ENCODE data around the gene PBX3.
"Not testable (repeated sequence)": the region's sequence is repeated elsewhere in the genome, so short reads cannot be mapped to it uniquely, and the experiment has no call there.

PBX3 gene

DNA sequence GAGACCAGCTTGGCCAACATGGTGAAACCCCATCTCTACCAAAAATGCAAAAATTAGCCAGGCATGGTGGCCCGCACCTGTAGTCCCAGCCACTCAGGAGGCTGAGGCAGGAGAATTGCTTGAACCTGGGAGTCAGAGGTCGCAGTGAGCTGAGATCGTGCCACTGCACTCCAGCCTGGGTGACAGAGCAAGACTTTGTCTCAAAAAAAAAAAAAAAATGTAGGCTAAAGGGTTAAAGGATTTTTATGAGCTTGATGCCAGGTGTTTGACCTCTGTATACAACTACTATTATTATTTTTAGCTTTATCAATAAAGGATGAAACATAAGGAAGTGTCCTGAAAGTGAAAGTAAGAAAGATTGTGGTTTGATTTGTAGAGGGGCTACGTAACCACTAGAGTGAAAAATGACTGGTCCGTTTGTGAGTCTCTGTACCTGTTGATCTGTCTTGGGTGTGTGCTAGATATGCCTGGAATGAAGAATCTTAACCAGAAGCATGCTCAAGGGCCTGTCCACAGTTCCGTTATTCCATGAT, 76.8 kb downstream of the PBX3 start:
- DNase-seq: not testable (repeated sequence)

DNA sequence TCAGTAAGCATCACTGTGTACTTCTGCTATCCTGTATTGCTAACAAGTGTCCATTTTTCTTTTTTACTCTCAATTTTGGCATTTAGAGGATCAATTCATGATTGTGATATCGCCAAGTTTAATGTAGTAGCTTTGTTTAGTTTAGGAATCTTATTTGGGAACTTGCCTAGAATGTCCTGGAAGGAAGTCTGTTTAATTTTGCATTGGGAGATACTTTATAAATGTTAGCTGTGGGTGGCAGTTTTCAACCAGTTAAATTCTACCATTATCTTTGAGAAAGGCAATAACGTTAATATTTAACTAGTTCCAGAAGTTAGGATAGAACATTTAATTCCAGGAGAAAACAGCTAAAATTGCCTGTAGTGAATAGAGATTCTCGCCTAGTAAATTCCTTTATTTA, 78.6 kb downstream of the PBX3 start:
- DNase-seq: no peak

DNA sequence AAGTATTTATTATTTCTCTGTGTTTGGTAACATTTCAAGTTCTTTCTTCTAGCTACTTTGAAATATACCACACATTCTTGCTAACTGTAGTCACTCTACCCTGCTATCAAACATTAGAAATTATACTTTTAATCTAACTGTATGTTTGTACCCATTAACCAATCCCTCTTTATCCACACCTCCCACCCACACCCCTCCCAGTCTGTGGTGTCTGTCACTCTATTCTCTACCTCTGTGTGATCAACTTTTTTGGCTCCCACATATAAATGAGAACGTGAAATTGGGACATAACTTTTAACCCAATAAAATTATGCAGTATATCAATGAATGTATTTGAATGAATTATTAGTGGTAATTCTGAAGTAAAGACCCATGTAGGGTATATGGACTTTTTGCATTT, 79.7 kb downstream of the PBX3 start:
- no peak for DNase-seq

DNA sequence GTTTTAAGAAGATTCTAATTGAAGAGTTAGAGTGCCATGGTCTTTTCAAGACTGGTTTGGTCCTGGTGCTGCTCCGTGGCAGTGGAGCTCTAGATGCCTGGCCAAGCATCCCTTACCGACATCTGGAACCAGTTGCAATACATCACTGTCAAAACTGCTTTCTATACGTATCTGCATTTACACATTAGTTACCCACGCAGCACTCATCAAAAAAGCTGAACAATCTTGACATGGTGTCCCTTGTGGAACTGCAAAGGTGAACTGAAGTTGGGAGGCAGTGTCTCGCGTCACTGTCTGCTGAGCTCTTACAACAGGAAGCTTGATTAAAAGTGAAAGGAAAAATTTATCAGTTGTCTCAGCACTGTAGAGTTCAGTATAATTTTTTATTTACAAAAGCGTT, 82.6 kb downstream of the PBX3 start:
- no peak for DNase-seq

DNA sequence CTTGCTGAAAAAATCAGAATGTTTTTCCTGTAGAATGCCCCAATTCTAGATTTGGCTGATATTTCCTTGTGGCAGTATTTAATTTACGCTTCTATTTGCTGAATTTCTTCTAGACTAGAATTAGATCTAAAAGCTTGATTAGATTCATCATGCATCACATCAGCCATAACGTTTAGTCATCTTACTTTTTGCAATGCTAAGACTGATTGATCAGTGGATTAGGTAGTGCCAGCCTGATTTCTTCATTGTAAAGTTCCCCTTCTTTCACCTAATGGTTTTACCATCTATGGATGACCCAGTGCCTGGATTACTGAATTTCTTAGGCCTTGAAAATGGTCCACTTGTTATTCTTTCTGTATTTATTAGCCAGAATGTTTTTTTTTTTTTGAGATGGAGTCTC, 83.9 kb downstream of the PBX3 start:
- DNase-seq: no peak

DNA sequence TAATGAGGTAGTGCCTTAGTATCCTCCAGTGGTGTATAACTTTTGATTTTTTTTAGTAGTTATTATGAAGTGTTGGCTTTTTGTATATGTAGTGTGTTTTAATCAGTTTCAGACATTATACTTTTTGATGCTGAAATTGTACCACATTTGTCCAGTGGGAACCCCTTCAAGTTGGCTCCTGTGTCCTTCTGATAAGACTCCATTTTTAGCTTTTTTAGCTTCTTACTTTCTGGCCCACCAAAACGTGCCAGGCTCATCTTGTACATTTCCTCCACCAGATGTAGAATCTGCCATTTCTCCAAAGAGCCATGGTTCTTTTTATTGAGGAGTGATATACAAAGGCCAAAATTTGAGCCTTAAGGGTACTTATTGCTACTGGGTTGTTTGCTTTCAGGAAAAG, 84.4 kb downstream of the PBX3 start:
- DNase-seq: no peak

DNA sequence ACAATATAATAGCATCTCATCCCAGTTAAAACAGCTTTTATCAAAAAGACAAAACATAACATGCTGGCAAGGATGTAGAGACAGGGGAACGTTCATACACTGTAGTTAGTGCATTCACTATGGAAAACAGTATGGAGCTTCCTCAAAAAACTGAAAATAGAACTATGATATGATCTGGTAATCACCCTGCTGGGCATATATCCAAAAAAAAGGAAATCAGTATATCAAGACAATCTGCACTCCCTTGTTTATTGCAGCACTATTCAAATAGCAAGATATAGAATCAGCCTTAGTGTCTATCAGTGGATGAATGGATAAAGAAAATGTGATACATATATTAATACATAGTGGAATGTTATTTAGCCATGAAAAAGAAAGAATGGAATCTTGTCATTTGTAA, 88.5 kb downstream of the PBX3 start:
- no peak for DNase-seq

DNA sequence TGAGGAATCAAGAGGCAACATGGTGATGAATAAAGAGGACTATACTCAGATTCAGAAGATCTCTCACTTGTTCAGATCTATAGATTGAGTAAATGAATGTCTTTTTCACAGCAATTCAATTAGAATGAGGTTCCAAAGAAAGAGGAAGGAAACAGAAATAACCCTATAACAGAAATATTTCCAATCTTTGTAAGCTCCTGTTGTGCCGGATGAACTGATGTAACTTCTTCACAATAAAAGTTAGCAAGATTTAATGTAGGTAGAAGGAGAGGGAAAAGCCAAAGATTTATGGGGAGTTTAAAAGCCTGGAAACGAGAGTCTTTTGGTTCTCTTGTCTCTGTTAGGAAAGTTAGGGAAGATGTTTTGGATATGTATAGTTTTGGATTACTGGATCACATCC, 92.1 kb downstream of the PBX3 start:
- no peak for DNase-seq

DNA sequence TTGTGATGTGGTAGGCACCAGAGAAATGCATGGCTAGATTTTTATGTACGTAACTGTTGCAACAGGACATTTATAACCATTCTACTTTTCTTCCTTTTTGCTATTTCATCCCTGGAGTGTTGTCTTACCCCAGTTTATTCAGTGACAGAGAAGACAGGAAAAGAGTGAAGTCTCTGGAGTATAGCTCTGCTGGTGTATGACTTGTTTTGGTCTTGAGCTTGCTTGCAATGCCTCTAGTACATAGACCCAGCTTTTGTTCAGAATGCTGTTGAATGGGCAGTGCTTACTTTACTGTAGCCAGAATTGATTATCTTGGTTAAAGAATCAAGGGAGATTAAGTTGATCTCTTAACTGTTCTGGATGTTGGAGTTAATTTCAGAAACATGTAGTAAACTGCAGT, 94.3 kb downstream of the PBX3 start:
- no peak for DNase-seq

DNA sequence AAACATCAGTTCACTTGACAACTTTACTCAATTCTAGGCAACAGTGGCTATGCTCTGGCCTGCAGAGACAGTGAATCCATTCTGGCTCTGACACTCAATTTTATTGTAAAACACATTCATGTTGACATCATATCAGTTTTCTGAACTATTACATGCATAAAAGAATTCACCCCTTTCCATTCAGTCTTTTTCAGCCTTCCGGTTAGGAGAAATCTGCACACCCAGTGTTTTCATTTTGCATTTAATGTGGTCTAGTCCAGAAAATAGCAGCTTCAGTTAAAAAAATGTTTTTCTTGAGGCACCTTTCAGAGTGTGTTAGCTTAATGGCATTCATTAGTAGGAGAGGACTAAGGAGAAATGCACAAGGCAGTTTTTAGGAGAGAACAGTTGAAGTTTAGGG, 95.1 kb downstream of the PBX3 start:
- no peak for DNase-seq

DNA sequence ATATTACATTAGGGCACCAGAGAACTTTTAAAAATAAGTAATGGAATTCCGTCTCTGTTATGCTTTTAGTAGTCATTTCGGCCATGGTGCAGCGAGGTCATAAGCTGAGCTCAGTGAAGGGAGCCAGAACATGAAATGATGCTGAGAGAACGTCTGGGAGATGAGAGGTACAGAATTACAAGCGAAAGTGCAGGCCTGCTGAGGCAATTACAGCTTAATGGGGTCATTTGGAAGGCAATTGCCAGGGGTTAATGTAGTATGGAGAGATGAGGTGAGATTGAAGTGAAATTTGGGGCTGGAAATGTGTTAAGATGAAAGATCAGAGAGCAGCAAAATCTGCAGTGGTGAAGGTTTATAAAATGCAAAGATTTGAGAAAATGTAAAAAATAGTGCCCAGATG, 96.5 kb downstream of the PBX3 start:
- no peak for DNase-seq

DNA sequence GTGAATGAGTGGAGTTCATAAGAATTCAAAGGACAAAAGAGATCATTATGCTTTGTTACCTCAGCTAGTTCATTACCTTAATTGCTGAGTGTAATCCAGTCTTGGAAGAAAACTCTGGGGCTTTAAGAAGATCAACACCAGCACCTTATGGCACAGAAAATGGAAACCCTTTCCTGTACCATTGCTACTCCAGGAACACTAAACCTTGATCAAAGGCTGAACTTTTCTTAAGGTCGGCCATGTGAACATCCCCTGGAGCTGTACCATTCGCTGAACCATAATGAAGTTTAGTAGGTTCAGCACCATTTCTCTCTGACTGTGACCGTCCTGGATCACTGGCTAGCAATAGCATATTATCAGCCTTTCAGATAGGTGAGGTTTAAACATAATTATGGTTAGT, 97.4 kb downstream of the PBX3 start:
- no peak for DNase-seq

DNA sequence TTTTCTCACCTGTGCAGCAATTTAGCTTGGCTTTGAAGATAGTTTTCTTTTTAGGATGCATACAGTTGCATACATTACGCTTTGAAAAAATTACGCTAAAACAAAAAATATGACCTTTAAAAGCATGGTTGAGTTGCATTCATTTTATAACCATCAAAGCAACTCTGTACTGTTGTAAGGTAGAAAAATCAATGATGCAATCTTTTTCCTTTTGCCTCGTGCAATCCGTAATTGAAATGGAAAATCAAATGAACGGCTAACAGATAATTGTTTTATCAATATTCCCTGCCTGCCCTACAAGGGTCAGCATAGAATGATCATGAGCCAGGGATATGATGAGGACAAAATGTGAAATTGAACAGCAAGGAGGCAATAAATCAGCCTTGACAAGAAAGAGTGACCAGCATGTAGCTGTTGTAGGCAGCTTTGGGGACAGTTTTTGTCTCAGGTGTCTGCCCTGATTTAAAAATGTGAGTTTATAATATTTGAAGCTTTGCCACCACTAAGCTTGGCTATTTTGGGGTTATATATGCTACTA, 98.2 kb downstream of the PBX3 start:
- DNase-seq: no peak

DNA sequence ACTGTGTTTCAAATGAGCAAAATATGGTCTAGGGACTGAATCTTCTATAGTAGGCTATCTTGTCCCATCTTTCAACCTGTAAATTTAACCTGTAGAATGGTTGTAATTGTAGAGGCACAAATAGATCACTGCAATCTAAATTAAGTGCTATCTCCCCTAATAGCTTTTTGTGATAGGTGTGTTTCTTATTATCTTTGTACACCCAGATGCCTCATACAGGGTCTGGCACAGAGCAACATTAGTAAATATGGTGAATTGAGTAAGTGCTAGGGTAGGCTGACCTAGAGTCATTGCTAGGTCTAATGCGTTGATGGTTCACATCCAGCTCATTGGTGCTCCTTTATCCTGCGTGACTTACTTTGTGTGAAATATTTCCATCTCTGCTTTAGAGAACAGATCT, 100.6 kb downstream of the PBX3 start:
- DNase-seq: no peak

DNA sequence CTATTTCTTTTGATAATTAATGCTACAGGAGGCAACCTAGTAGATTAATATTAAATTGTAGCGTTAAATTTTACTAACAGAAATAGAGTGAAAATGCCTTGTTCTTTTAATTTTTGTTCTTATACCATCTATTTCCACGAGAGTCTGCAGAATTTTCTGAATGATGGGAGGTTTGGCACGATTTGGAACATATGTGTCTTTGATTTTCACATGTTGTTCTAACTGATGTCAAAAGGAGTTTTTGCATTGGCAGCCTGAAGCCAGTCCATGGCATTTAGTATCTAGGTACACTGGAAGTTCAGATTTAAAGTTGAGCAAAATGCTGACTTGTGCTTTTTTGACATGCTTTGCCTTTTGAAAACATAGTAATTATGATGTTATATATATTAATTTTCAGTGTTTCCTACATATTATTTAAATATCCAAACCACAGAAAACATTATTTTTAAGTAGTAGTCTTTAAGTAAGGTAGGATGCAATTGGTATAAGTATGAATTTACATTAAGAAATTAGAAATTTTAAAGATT, 103.0 kb downstream of the PBX3 start:
- DNase-seq: no peak

DNA sequence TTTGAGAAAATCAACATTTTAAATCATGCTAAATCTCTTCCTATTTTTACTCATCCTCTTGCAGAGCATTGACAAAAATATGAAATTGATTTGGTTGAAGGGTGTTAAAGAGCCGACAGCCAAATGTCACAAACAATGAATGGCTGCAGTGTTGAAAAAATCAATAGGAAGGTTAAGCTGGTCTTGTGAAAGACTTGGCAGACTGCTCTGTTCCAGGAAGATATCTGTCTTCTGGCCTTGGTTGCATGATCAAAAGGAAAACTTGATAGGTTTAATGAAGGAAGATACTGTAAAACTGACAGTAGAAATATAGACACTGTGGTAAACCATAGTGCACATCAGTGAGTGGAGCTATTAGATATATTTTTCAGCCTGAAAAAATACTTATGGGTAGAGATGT, 103.6 kb downstream of the PBX3 start:
- no peak for DNase-seq

DNA sequence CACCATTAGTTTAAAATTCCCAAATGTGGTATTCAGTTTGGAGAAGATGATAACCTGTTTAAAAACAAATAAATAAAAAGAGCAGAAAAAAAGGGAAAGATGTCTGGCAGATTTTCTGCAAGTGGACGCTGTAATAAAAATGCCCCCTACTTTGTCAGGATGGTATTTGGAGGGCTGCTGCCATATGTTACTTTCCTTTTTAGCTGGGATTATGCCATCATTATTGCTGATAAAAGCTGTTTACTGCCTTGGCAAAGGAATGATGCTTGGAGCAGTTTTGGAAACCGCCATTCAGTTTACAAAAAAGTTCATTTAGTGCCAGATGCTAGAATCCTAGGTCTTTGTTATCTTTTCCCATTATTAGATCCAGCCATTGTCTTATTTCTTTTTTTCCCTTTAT, 104.8 kb downstream of the PBX3 start:
- DNase-seq: no peak

DNA sequence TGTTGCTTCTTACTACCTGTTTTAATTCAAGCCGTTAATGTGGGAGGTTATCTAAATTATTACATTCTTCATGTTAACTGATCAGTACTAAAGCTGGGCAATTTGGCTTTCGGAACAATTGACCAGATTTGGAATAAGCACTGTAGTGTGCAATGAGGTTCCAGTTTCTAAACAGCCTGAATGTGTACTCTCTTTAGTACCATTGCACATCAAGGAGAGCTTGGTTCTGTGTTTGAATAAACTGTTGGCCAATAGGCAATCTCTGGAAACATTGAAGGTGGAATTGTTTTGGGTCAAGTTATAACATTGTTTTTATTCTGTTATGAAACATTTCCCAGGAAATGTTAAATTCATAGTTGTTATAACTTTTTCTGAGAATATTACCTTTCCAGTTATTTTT, 105.2 kb downstream of the PBX3 start:
- no peak for DNase-seq

DNA sequence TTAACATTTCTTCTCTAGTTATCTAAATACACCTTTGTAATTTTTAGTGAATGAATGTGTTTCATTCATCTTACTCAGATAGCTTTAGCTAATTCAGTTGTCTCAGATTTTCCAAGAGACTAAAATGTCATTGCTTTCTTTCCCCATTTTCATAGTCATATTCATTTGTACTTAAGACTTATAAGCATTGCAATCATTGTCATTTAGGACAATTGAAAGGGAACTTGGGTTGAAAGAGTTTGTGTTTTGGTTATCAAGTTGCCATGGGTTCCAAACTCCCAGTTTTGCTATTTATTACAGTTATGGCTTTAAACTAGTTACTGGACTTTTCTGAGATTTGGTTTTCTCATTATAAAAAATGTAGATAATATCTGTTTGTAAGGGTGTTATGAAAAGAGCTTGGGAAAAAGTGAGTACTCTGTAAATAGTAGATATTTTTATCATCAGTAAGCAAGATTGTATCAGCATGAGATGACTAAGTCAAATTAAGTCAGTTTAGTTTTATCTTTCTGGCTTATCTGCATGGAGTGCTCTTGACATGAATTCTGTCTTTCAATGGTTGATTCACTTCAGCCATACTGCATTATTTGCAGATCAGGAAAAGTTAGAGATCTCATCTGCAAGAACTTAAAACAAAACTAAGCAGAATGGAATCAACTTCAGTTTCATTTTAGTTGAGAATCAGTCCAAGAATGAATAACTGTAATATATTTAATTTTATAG, 107.5 kb downstream of the PBX3 start:
- DNase-seq: no peak

DNA sequence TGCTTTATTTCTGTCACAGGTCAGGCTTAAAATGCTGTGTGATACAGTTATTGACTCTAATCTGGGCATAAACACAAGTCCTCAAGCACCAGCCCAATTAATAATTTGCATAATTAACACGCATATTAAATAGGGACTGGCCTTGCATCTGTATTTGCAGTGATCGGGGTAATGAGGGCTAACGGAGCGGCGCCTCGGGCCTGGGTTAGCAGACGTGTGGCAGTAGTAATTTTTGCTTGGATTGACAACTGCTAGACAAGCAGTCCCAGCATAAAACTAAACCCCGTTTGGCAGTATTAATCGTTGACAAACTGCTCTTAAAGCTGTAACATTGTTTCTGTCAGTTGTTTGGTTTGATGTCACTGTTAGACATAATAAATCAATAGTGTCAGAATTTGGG, 109.2 kb downstream of the PBX3 start:
- no peak for DNase-seq

DNA sequence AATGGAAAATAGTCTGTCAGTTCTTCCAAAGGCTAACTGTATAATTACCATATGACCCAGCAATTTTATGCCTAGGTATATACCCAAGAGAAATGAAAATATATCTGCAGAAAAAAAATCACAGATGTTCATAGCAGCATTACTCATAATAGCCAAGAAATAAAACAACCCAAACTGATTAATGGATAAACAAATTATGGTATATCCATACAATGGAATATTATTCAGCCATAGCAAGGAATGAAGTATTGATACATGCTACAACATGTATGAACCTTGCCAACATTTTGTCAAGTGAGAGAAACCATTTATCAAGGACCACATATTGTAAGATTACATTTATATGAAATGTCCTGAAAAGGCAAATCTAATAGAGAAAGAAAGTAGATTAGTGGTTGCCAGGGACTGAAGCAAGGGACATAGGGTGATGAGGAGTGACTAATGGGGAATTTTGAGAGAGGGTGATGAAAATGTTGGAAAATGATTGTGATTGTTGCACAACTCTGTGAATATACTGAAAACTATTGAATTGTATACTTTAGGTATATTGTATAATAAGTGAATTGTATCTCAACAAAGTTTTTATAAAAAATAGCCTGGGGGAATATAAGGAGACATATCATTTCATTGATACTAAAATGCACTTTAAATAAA, 114.4 kb downstream of the PBX3 start:
- no peak for DNase-seq

DNA sequence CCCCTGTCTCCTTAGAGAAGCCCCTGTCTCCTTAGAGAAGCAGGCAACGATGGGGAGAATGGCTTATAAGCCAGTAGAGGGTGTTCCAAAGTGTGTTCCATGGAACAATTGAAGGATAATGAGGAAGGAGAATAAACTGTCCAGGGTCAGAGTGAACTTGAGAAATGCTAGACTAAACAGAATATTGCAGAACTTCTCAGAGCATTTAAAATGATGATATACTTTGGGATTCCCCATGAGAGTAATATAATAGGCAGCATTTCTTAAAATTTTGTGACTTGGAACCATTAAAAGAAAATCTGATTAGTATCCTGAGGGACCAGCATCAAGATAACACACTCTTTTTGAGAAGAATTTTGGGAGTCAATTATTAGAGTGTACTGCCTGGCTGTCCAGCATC, 116.8 kb downstream of the PBX3 start:
- no peak for DNase-seq

DNA sequence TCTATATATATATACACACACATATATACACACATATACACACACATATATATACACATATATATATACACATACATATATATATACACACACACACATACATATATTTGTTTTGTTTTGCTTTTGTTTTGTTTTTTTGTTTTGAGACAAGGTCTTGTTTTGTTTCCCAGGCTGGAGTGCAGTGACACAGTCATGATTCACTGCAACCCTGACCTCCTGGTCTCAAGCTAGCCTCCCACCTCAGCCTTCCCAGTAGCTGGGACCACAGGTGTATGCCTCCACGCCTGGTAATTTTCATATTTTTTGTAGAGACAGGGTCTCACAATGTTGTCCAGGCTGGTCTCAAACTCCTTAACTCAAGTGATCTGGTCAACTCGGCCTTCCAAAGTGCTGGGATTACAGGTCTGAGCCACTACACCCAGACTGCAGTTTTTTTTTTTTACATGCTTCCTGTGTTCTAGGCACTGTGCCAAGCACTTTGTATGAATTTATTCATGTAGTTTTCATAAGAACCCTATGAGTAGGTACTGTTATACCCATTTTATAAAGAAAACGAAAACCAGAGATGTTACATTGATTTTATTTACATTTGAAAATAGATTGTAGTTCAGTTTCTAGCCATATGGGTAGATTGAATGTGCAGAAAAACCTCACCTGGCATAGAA, 120.7 kb downstream of the PBX3 start:
- DNase-seq: no peak

DNA sequence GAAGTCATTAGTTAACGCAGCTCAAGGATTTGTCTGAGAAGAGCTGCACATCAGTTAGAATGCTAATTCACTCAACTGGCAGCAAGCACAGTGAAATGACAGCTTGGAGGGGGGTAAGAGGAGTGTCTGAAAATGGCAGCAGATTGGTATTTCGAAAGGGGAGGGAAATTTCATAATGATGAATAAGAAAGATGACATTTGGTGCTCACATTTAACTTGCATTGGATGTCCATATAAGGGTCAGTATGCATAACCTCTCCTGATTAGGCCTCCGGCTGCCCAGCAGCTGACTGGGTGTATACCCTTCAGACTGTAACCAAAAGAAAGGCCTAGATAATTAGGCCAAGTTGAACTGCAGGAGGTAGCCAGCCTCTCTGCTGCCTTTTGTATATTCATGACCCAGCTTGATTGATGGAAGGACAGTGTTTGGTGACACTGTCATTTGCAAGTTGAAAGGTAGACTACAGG, 131.0 kb downstream of the PBX3 start:
- DNase-seq: no peak
